ENCODE data around the gene TMEM41B.
A peak's percentile ranks its signal among the peaks of the same experiment; 100 is the strongest.
"Not testable (repeated sequence)": the region's sequence is repeated elsewhere in the genome, so short reads cannot be mapped to it uniquely, and the experiment has no call there.

TMEM41B gene, protein sequence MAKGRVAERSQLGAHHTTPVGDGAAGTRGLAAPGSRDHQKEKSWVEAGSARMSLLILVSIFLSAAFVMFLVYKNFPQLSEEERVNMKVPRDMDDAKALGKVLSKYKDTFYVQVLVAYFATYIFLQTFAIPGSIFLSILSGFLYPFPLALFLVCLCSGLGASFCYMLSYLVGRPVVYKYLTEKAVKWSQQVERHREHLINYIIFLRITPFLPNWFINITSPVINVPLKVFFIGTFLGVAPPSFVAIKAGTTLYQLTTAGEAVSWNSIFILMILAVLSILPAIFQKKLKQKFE

GRCh38 chr11:9314291-9315077 lies at the start of gene TMEM41B:
TSS of gene TMEM41B (minus strand) at chr11:9314593. CDS start at chr11:9314441, 152 bp downstream.
- DNase-seq, result peak; percentile 100

- DNase-seq, result peak; percentile 26
These were observed 48.0 kb upstream of the TMEM41B start for GRCh38 chr11:9362393-9362863.

DNA sequence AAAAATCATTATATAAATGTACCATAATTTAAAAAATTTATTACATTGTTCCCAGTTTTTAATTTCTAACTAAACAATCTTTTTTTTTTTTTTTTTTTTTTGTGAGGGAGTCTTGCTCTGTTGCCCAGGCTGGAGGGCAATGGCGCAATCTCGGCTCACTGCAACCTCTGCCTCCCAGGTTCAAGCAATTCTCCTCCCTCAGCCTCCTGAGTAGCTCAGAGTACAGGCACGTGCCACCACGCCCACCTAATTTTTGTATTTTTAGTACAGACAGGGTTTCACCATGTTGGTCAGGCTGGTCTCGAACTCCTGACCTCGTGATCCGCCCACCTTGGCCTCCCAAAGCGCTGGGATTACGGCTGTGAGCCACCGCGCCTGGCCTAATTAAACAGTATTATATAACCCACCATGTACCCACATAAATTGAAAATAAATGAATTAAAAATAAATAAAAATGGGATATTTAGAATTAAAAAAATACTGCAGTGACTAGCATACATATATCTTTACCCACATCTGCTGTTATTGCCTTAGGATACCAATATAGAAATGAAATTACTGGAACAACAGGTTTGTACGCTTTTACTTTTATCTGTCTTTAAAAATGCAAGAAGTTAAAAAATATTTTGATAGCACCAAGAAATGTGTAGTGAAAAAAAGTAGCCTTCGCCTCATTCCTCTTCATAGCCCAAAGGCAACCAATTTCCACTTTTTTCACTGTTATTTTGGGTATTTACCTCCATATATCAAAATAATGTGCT lies 46.6 kb upstream of the TMEM41B start:
- not testable (repeated sequence) for DNase-seq

DNA sequence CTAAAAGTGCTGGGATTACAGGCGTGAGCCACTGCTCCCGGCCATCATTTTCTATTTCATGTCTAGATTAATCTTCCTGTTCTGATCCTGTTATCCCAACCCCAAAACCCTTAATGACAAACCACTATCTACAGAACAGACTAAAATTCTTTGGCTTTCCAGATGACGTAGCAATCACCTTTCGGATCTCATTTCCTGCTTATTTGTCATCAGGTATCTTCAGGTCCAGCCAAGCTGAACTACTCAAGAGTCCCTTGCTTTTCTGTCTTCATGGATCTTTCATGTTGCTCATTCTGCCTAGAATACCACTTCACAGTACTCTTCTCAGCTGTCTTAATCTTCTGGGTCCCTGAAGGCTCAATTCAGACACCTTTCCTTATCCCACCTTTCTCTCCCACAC lies 42.6 kb upstream of the TMEM41B start:
- peak; percentile 40 for DNase-seq

DNA sequence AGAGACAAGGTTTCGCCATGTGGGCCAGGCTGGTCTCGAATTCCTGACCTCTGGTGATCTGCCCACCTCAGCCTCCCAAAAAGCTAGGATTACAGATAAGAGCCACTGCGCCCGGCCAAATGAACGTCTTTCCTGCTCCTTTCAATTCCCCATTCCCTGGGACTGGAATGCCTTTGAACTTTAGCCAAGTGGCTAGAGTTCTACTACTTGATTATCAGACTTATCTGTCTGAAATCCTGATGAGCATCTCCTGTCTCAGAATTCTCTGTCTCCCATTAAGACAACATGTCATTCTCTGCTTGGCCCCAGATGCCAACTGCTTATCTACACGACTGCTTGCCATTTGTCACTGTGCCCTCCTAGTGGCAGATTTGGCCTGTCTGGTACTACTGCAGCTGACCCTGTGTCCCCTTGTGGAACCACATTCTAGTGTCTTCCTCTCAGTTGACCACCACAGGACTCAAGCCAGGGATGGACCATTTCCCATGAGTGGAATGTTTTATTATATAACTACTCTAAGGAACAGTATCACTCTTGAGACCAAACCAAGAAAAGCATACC lies 37.0 kb upstream of the TMEM41B start:
- DNase-seq, result no peak

DNA sequence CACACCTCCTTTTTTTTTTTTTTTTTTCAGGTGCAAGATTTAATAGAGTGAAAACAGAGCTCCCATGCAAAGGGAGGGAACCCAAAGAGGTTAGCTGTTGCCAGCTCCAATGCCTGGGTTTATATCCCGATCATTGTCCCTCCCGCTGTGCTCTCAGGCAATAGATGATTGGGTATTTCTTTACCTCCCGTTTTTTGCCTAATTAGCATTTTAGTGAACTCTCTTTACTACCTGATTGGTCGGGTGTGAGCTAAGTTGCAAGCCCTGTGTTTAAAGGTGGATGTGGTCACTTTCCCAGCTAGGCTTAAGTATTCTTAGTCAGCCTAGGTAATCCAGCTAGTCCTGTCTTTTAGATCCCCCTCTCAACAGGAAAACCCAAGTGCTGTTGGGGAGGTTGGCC lies 33.4 kb upstream of the TMEM41B start:
- DNase-seq, result not testable (repeated sequence)

GRCh38 chr11:9347100-9347499 lies 32.7 kb upstream of the TMEM41B start:
- no peak for DNase-seq

GRCh38 chr11:9344061-9344680 lies 29.8 kb upstream of the TMEM41B start:
- peak; percentile 73 for DNase-seq

- no peak for DNase-seq
These were observed 27.3 kb upstream of the TMEM41B start for GRCh38 chr11:9341638-9342178.

- no peak for DNase-seq
These were observed 18.3 kb upstream of the TMEM41B start for GRCh38 chr11:9332655-9333054.

GRCh38 chr11:9330387-9331384 lies 16.3 kb upstream of the TMEM41B start:
- no peak for DNase-seq

DNA sequence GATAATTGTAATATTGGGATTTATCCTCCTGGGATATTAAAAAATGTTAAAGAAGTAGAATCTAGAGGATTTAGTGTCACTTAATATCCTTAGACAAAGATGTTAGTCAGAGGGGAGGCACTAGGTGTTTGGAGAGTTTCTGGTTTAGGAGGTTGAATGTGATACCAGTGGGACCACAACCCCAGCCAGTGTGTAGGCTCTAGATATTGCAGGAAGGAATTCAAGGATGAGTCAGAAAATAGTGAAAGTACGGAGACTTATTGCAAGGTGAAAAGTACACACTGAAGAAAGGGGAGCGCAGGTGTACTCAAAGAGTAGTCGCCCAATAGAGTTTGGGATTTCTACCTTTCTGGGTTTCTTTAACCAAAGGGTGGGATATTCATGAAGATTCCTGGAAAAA lies 5.7 kb upstream of the TMEM41B start:
- no peak for DNase-seq

DNA sequence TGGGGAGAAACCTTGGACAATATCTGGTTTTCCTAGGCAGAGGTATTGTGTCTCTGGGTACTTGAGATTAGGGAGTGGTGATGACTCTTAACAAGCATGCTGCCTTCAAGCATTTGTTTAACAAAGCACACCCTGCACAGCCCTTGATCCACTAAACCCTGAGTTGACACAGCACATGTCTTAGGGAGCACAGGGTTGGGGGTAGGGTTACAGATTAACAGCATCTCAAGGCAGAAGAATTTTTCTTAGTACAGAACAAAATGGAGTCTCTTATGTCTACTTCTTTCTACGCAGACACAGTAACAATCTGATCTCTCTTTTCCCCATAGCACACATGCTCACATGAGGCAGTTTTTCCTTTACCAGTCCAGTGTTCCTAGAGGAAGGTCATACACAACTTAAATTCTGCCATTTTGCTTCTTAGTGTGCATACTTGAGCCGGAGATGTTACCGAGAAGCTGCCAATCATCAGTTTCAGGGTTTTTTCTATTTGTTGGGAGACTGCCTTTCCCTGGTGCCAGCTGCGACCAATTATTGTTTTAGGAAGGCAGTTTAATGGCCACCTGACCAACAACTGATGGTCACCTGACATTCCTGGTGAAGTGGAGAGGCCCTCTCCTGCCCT lies 5.1 kb upstream of the TMEM41B start:
- peak; percentile 35 for DNase-seq

GRCh38 chr11:9318442-9319376 lies 4.3 kb upstream of the TMEM41B start:
- not testable (repeated sequence) for DNase-seq

GRCh38 chr11:9316334-9316733 lies 1.9 kb upstream of the TMEM41B start:
- DNase-seq, result no peak

GRCh38 chr11:9315078-9315688 lies 790 bp upstream of the TMEM41B start:
- DNase-seq, result peak; percentile 80

DNA sequence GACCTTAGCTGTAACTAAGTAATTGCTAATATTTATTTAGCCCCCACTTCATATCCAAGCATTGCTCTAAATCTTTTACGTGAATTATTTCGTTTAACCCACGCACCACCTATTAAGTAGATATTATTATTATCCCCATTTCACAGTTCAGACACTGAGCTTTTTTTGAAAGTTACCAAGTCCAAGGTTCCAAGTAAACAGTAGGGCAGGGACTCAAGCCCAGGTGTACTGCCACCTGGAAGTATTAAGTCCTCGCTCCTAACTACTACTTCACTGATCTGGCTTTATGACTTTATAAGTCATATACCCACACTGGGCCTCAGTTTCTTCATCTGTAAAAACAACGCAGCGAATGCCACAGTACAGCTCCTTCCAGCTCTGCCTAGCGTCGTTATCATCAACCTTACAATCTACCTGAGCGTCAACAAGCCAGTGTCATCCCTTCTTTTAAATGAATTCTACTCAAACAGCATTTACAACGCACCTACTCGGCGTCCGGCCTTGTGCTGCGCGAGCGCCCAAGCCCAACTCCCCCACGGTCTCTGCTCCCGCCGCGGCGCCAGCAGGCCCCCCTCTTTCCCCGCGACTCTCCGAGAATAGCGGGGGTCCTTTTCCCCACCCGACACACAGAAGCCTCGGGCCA lies 624 bp downstream of the TMEM41B start:
- DNase-seq, result peak; percentile 55

- DNase-seq, result no peak
These were observed 3.8 kb downstream of the TMEM41B start for GRCh38 chr11:9310485-9311090.
